Thymus (tissue), 11 donors: ENCODE measurements around the gene ZFP36L1. TPM values are rescaled to one million over a fixed set of nuclear protein-coding genes. Genes with fewer than 3 reads are reported as not detected.

ENCODE experiments used
- DNase-seq, 9 donors: peaks; one replicate each; pipeline ENCODE4 v3.0.0-alpha.2; 2013; ENCODE audit warnings: low spot score in 9 of 9, low read depth in 6 of 9, missing footprints in 1 of 9
- H3K27ac ChIP-seq, 2 donors: one replicate each; pipeline ENCODE4 v1.5.1; 2013; ENCODE audit warnings: control low read depth in 1 of 2, low read depth in 1 of 2, low read length in 1 of 2, mild to moderate bottlenecking in 1 of 2, moderate library complexity in 1 of 2
- H3K27me3 ChIP-seq, 2 donors: one replicate each; pipeline ENCODE4 v1.5.1; 2013; ENCODE audit warnings: low read length in 1 of 2; ENCODE audit not compliant: control insufficient read depth in 2 of 2, insufficient read depth in 1 of 2
- H3K36me3 ChIP-seq, 2 donors: one replicate each; pipeline ENCODE4 v1.5.1; 2013; ENCODE audit warnings: low read length in 1 of 2, mild to moderate bottlenecking in 1 of 2, moderate library complexity in 1 of 2; ENCODE audit not compliant: control insufficient read depth in 2 of 2, insufficient read depth in 2 of 2
- H3K4me1 ChIP-seq, 2 donors: one replicate each; pipeline ENCODE4 v1.5.1; 2013; ENCODE audit warnings: low read length in 2 of 2; ENCODE audit not compliant: control insufficient read depth in 2 of 2, insufficient read depth in 2 of 2
- H3K4me3 ChIP-seq, 2 donors: one replicate each; pipeline ENCODE4 v1.5.1; 2013; ENCODE audit warnings: low read length in 2 of 2, control low read depth in 1 of 2, mild to moderate bottlenecking in 1 of 2
- H3K9me3 ChIP-seq, 2 donors: one replicate each; pipeline ENCODE4 v1.5.1; 2013; ENCODE audit warnings: low read length in 1 of 2, mild to moderate bottlenecking in 1 of 2; ENCODE audit not compliant: control insufficient read depth in 2 of 2, insufficient read depth in 1 of 2
- WGBS: extraction: QIAGEN DNeasy Blood & Tissue Kit; methylation state at CpG from one replicate; pipeline ENCODE4 v1.1.7; 2013; 5-methylcytosine and 5-hydroxymethylcytosine counted together
- polyA plus RNA-seq: library from polyadenylated mRNA; stranded (reverse); fragments of 200-250 nt; gene quantifications from one replicate; pipeline ENCODE4 v1.2.3, GENCODE V29; 2013
- total RNA-seq: library from RNA; stranded (reverse); fragments of 120-200 nt; gene quantifications from one replicate; pipeline ENCODE4 v1.2.4, GENCODE V29; 2013
- donor health status: healthy.

ZFP36L1 gene
- total and polyA plus RNA-seq, 2 donors: 30.0 to 109 TPM

- H3K27ac ChIP-seq: no peak overlapping the region
- H3K27me3 ChIP-seq: no peaks in the 10 kb centered on the region
- H3K9me3 ChIP-seq: peaks cover 0 to 5% of the 10 kb centered on the region in 2 donors
- WGBS: 98% methylated on average over 4 of the region's 4 CpGs
- DNase-seq: no peak
- H3K36me3 ChIP-seq: no peaks in the 10 kb centered on the region
- no peak overlapping the region for H3K4me3 ChIP-seq
- H3K4me1 ChIP-seq: peaks cover 24 to 51% of the 10 kb centered on the region in 2 donors
These were observed 17.9 kb downstream of the ZFP36L1 start for GRCh38 chr14:68774771-68775613.

- 34% methylated on average over 6 of the region's 6 CpGs for WGBS
- peak in 2 of 9 donors; percentile 47 to 74 for DNase-seq
- H3K9me3 ChIP-seq: peaks cover 0 to 5% of the 10 kb centered on the region in 2 donors
These were observed 20.0 kb downstream of the ZFP36L1 start for GRCh38 chr14:68772761-68773381.

GRCh38 chr14:68771631-68772030, 21.2 kb downstream of the ZFP36L1 start:
- Histone ChIP-seq H3K9me3 (peaks cover 0 to 5% of the 10 kb centered on the region in 2 donors), H3K36me3 (no peaks in the 10 kb centered on the region), H3K27ac (peak overlapping the region; percentile 48 to 98), H3K4me3 (no peak overlapping the region), H3K27me3 (no peaks in the 10 kb centered on the region), H3K4me1 (peaks cover 16 to 41% of the 10 kb centered on the region in 2 donors)
- DNase-seq: peak in 2 of 9 donors; percentile 45 to 67
- 17% methylated on average over 10 of the region's 10 CpGs for WGBS

More at GRCh38 chr14:68772761-68773381, 20.0 kb downstream of the ZFP36L1 start:
- Histone ChIP-seq H3K27me3 (no peaks in the 10 kb centered on the region), H3K36me3 (no peaks in the 10 kb centered on the region), H3K27ac (peak overlapping the region; percentile 85 to 98), H3K4me3 (no peak overlapping the region), H3K4me1 (peaks cover 16 to 41% of the 10 kb centered on the region in 2 donors)

- H3K4me3 ChIP-seq: no peak overlapping the region
- H3K4me1 ChIP-seq: peaks cover 16 to 37% of the 10 kb centered on the region in 2 donors
- H3K27ac ChIP-seq: no peak overlapping the region
- H3K27me3 ChIP-seq: no peaks in the 10 kb centered on the region
- no peak for DNase-seq
- H3K9me3 ChIP-seq: peaks cover 0 to 5% of the 10 kb centered on the region in 2 donors
- 86% methylated on average over 11 of the region's 11 CpGs for WGBS
- no peaks in the 10 kb centered on the region for H3K36me3 ChIP-seq
These were observed 22.1 kb downstream of the ZFP36L1 start for GRCh38 chr14:68770553-68771286.

GRCh38 chr14:68770051-68770450, 22.8 kb downstream of the ZFP36L1 start:
- no peak for DNase-seq
- Histone ChIP-seq H3K4me3 (no peak overlapping the region), H3K9me3 (no peaks in the 10 kb centered on the region), H3K27ac (no peak overlapping the region), H3K36me3 (no peaks in the 10 kb centered on the region), H3K4me1 (peaks cover 16 to 36% of the 10 kb centered on the region in 2 donors), H3K27me3 (no peaks in the 10 kb centered on the region)
- WGBS: 98% methylated on average over 9 of the region's 9 CpGs

GRCh38 chr14:68768316-68768715, 24.6 kb downstream of the ZFP36L1 start:
- no peaks in the 10 kb centered on the region for H3K9me3 ChIP-seq
- no peak for DNase-seq
- no peak overlapping the region for H3K4me3 ChIP-seq
- no peak overlapping the region for H3K27ac ChIP-seq
- peaks cover 16 to 31% of the 10 kb centered on the region in 2 donors for H3K4me1 ChIP-seq
- no peaks in the 10 kb centered on the region for H3K27me3 ChIP-seq
- H3K36me3 ChIP-seq: no peaks in the 10 kb centered on the region
- WGBS: 70% methylated on average over 7 of the region's 7 CpGs

- no peak overlapping the region for H3K4me3 ChIP-seq
- H3K9me3 ChIP-seq: no peaks in the 10 kb centered on the region
- H3K4me1 ChIP-seq: peaks cover 8 to 26% of the 10 kb centered on the region in 2 donors
- no peak for DNase-seq
- no peak overlapping the region for H3K27ac ChIP-seq
- H3K36me3 ChIP-seq: no peaks in the 10 kb centered on the region
- WGBS: 97% methylated on average over 5 of the region's 5 CpGs
- no peaks in the 10 kb centered on the region for H3K27me3 ChIP-seq
These were observed 25.6 kb downstream of the ZFP36L1 start for GRCh38 chr14:68767248-68767645.

- DNase-seq: no peak
- Histone ChIP-seq H3K4me3 (no peak overlapping the region), H3K4me1 (peaks cover 3 to 20% of the 10 kb centered on the region in 2 donors), H3K27ac (no peak overlapping the region), H3K36me3 (no peaks in the 10 kb centered on the region), H3K27me3 (no peaks in the 10 kb centered on the region), H3K9me3 (no peaks in the 10 kb centered on the region)
- WGBS: 90% methylated on average over 7 of the region's 7 CpGs
These were observed 26.3 kb downstream of the ZFP36L1 start for GRCh38 chr14:68766299-68767247.
